HG02943 (cell line): ENCODE results near the gene KXD1.
A peak's percentile ranks its signal among the peaks of the same experiment; 100 is the strongest.
"Not testable (repeated sequence)": the region's sequence is repeated elsewhere in the genome, so short reads cannot be mapped to it uniquely, and the experiment has no call there.

Source experiments
- ATAC-seq: cut with Tn5 transposase; IDR thresholded peaks from one replicate; pipeline ENCODE4 v1.9.1; 2021; ENCODE audit warnings: mild to moderate bottlenecking, low read depth, moderate library complexity; ENCODE audit not compliant: unreplicated experiment

The KXD1 gene

GRCh38 chr19:18557411-18558201 is at the start of gene KXD1:
KXD1 (plus strand) TSS chr19:18557870; CDS start chr19:18562057, 4,187 bp downstream.
- peak; percentile 92 for ATAC-seq

- ATAC-seq = no peak
These were observed 49.1 kb upstream of the KXD1 start for GRCh38 chr19:18508585-18508984.

- ATAC-seq = no peak
These were observed 47.5 kb upstream of the KXD1 start for GRCh38 chr19:18510216-18510615.

GRCh38 chr19:18513868-18514267 is 43.8 kb upstream of the KXD1 start:
- ATAC-seq = no peak

GRCh38 chr19:18514800-18515682 is 42.6 kb upstream of the KXD1 start:
- no peak for ATAC-seq

GRCh38 chr19:18515959-18516358 is 41.7 kb upstream of the KXD1 start:
- ATAC-seq = no peak

GRCh38 chr19:18517606-18518005 is 40.1 kb upstream of the KXD1 start:
- ATAC-seq = no peak

- no peak for ATAC-seq
These were observed 39.0 kb upstream of the KXD1 start for GRCh38 chr19:18518639-18519038.

GRCh38 chr19:18519962-18520847 is 37.5 kb upstream of the KXD1 start:
- no peak for ATAC-seq

GRCh38 chr19:18520848-18521691 is 36.6 kb upstream of the KXD1 start:
- peak; percentile 1 for ATAC-seq

- peak; percentile 21 for ATAC-seq
These were observed 36.0 kb upstream of the KXD1 start, which contains the start of gene ELL for GRCh38 chr19:18521692-18522123. ELL (minus strand) TSS chr19:18522070; CDS start chr19:18522055, 15 bp downstream.

GRCh38 chr19:18522124-18522861 is 35.4 kb upstream of the KXD1 start:
- peak; percentile 84 for ATAC-seq

GRCh38 chr19:18522862-18523440 is 34.7 kb upstream of the KXD1 start:
- ATAC-seq = not testable (repeated sequence)

- ATAC-seq = no peak
These were observed 33.8 kb upstream of the KXD1 start for GRCh38 chr19:18523841-18524240.

GRCh38 chr19:18526316-18526715 is 31.4 kb upstream of the KXD1 start:
- ATAC-seq = no peak

GRCh38 chr19:18529782-18530181 is 27.9 kb upstream of the KXD1 start:
- no peak for ATAC-seq

GRCh38 chr19:18531485-18531884 is 26.2 kb upstream of the KXD1 start:
- no peak for ATAC-seq

GRCh38 chr19:18532168-18532890 is 25.3 kb upstream of the KXD1 start:
- ATAC-seq = no peak
